ENCODE measurements around the gene SCARF2.
A peak's percentile ranks its signal among the peaks of the same experiment; 100 is the strongest.
"Not testable (repeated sequence)": the region's sequence is repeated elsewhere in the genome, so short reads cannot be mapped to it uniquely, and the experiment has no call there.

The SCARF2 gene

DNA sequence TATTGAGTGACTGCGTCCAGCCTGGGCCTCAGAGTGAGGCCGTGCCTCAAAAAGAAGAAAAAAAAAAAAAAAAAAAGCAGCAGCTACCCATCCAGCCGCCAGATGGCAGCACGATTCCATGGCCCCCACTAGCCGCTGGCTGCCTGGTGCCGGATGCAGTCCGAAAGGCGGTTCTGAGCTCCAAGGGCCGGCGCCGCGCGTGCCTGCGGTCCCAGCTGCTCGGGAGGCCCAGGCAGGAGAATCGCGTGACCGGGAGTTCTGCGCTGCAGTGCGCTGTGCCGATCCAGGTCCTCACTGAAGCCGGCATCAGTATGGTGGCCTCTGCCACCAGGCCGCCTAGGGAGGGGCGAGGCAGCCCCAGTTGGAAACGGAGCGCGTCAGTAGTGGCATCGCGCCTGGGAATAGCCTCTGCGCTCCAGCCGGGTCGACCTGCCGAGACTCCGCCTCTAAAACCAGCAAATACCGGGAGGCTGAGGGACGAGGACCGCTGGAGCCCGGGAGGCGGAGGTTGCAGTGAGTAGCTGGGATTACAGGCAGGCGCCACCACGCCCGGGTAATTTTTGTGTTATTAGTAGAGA lies 19.3 kb downstream of the SCARF2 start (continued):
- TF ChIP-seq SETDB1 (IDR thresholded peaks at IDR 0.05; ENCODE audit: insufficient read length, low read length) = no peak
- no peak for TF ChIP-seq ZNF560 (tag by site-specific recombination; IDR thresholded peaks at IDR 0.05; ENCODE audit: borderline replicate concordance)
- TF ChIP-seq ZNF335 (tag by site-specific recombination; conservative IDR thresholded peaks at IDR 0.05) = peak; percentile 97
- TF ChIP-seq ZNF623 (tag by site-specific recombination; IDR thresholded peaks at IDR 0.05) = no peak; the same call in 1 of the 2 replicates
- no peak for TF ChIP-seq ZNF416 (tag by site-specific recombination; IDR thresholded peaks at IDR 0.05)

- H3K4me3 ChIP-seq (ENCODE audit: low read depth, low read length); H3K36me3 ChIP-seq (ENCODE audit: control insufficient read depth in 2 of 2, insufficient read depth in 1 of 2, low read length in 2 of 2); H3K4me1 ChIP-seq (ENCODE audit: control insufficient read depth, insufficient read depth, low read length); H3K9me3 ChIP-seq (ENCODE audit: control insufficient read depth, insufficient read depth, low read depth, low read length); POLR2A ChIA-PET; H3K27ac ChIP-seq (ENCODE audit: extremely low read depth, low read depth, low read length): not testable (repeated sequence)
- CTCF ChIA-PET = interaction anchor here (0.6 to 4.5 kb wide), 2 partner anchors 37 to 1467 kb away, joined by 3 to 133 read pairs; no protein-coding TSS in a partner anchor
Measured at GRCh38 chr22:20415699-20416098, 21.9 kb downstream of the SCARF2 start.

DNA sequence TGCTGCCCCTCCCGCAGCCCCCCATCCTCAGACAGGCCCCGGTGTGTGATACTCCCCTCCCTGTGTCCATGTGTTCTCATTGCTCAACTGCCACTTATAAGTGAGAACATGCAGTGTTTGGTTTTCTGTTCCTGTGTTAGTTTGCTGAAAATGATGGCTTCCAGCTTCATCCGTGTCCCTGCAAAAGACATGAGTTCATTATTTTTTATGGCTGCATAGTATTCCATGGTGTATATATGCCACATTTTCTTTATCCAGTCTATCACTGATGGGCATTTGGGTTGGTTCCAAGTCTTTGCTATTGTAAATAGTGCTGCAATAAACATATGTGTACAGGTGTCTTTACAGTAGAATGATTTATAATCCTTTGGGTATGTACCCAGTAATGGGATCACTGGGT lies 22.4 kb downstream of the SCARF2 start:
- POLR2A ChIA-PET = not testable (repeated sequence)
- TF ChIP-seq ZNF146 (tag by site-specific recombination; IDR thresholded peaks at IDR 0.05) = peak; percentile 86
- CTCF ChIA-PET = interaction anchor here (0.6 kb wide), 1 partner anchor 1467 kb away, joined by 3 read pairs; no protein-coding TSS in a partner anchor

GRCh38 chr22:20414450-20414849 lies 23.2 kb downstream of the SCARF2 start:
- no peaks in the 10 kb centered on the region for H3K9me3 ChIP-seq (ENCODE audit: control insufficient read depth, insufficient read depth, low read depth, low read length)
- no peak overlapping the region for H3K27ac ChIP-seq (ENCODE audit: extremely low read depth, low read depth, low read length)
- H3K36me3 ChIP-seq (ENCODE audit: control insufficient read depth in 2 of 2, insufficient read depth in 1 of 2, low read length in 2 of 2) = no peaks in the 10 kb centered on the region; a peak in 1 of 3 replicates
- no peak overlapping the region for H3K4me3 ChIP-seq (ENCODE audit: low read depth, low read length)
- POLR2A ChIA-PET = no interaction called here
- no peaks in the 10 kb centered on the region for H3K4me1 ChIP-seq (ENCODE audit: control insufficient read depth, insufficient read depth, low read length)
- TF ChIP-seq ZBTB10 (tag by site-specific recombination; IDR thresholded peaks at IDR 0.05) = no peak
- no peak for TF ChIP-seq OVOL3 (tag by site-specific recombination; IDR thresholded peaks at IDR 0.05)
- no peak for TF ChIP-seq SP7 (tag by site-specific recombination; IDR thresholded peaks at IDR 0.05)
- TF ChIP-seq ZBTB20 (tag by site-specific recombination; IDR thresholded peaks at IDR 0.05) = no peak
- no peak for TF ChIP-seq ZNF350 (tag by site-specific recombination; IDR thresholded peaks at IDR 0.05)
- CTCF ChIA-PET = no interaction called here

More for the DNA sequence above, 22.4 kb downstream of the SCARF2 start:
- not testable (repeated sequence) for H3K9me3 ChIP-seq (ENCODE audit: control insufficient read depth, insufficient read depth, low read depth, low read length); H3K4me3 ChIP-seq (ENCODE audit: low read depth, low read length); H3K4me1 ChIP-seq (ENCODE audit: control insufficient read depth, insufficient read depth, low read length); H3K27ac ChIP-seq (ENCODE audit: extremely low read depth, low read depth, low read length); H3K36me3 ChIP-seq (ENCODE audit: control insufficient read depth in 2 of 2, insufficient read depth in 1 of 2, low read length in 2 of 2)

GRCh38 chr22:20414059-20414440 lies 23.6 kb downstream of the SCARF2 start:
- no peaks in the 10 kb centered on the region for H3K4me1 ChIP-seq (ENCODE audit: control insufficient read depth, insufficient read depth, low read length)
- no peaks in the 10 kb centered on the region for H3K9me3 ChIP-seq (ENCODE audit: control insufficient read depth, insufficient read depth, low read depth, low read length)
- ChIA-PET CTCF (no interaction called here), POLR2A (no interaction called here)
- no peak for TF ChIP-seq ZNF280C (tag by site-specific recombination; IDR thresholded peaks at IDR 0.05)
- no peak for TF ChIP-seq ZSCAN23 (tag by site-specific recombination; IDR thresholded peaks at IDR 0.05)
- no peak for TF ChIP-seq BCL11A (tag by site-specific recombination; IDR thresholded peaks at IDR 0.05; ENCODE audit: low read depth)
- no peak for TF ChIP-seq ZNF747 (tag by site-specific recombination; IDR thresholded peaks at IDR 0.05)
- no peak for TF ChIP-seq ZNF292 (tag by site-specific recombination; IDR thresholded peaks at IDR 0.05; ENCODE audit: borderline replicate concordance, low read depth)
- no peaks in the 10 kb centered on the region; a peak in 1 of 3 replicates for H3K36me3 ChIP-seq (ENCODE audit: control insufficient read depth in 2 of 2, insufficient read depth in 1 of 2, low read length in 2 of 2)
- H3K27ac ChIP-seq (ENCODE audit: extremely low read depth, low read depth, low read length) = no peak overlapping the region
- H3K4me3 ChIP-seq (ENCODE audit: low read depth, low read length) = no peak overlapping the region

All from HEK293 (cell line).